A673 (cell line): Measurements from ENCODE around the gene NPHP4. TPM values are rescaled to one million over a fixed set of nuclear protein-coding genes. Genes with fewer than 3 reads are reported as not detected.

Experiments
- BruUV-seq: library from RNA; stranded (reverse); fragments of 400-500 nt; replicated peaks from 2 replicates; lab custom pipeline; 2021; lab: Mats Ljungman, UMichigan
- CTCF ChIA-PET: fragments of 300-600 bp; sonication (Branson Sonifier 250); formaldehyde crosslinking; loops from one replicate; lab custom pipeline; 2022; ENCODE audit warnings: antibody characterized with exemption; lab: Charles Lee
- POLR2A ChIA-PET: fragments of 300-600 bp; sonication (Branson Sonifier 250); formaldehyde crosslinking; loops from one replicate; lab custom pipeline; 2022; ENCODE audit warnings: antibody characterized with exemption; ENCODE audit not compliant: low non-redundant PET; lab: Charles Lee
- DNase-seq: peaks from one replicate; pipeline ENCODE4 v3.0.0-alpha.2; 2015; ENCODE audit warnings: low spot score
- H3K27ac ChIP-seq: fragments of 200-600 bp; sonication (generic); 2 replicates; pipeline ENCODE4 v1.5.1; 2016; ENCODE audit warnings: mixed run types, low read depth, mild to moderate bottlenecking, mixed read lengths, antibody characterized with exemption, low read length; ENCODE audit not compliant: poor library complexity, severe bottlenecking
- H3K27me3 ChIP-seq: fragments of 200-600 bp; sonication (generic); replicated peaks from 2 replicates; pipeline ENCODE4 v1.6.1; 2017; ENCODE audit warnings: mixed run types, low read depth, mild to moderate bottlenecking, mixed read lengths, antibody characterized with exemption, low read length; ENCODE audit not compliant: insufficient read depth, poor library complexity
- H3K36me3 ChIP-seq: fragments of 200-600 bp; sonication (generic); 2 replicates; pipeline ENCODE4 v1.6.1; 2016; ENCODE audit warnings: mixed run types, mild to moderate bottlenecking, mixed read lengths, antibody characterized with exemption, low read length; ENCODE audit not compliant: insufficient read depth, poor library complexity, severe bottlenecking
- H3K4me1 ChIP-seq: fragments of 200-600 bp; sonication (generic); 2 replicates; pipeline ENCODE4 v1.6.1; 2017; ENCODE audit warnings: mixed run types, mild to moderate bottlenecking, mixed read lengths, antibody characterized with exemption, low read length; ENCODE audit not compliant: insufficient read depth, poor library complexity, severe bottlenecking
- H3K4me3 ChIP-seq: fragments of 200-600 bp; sonication (generic); 2 replicates; pipeline ENCODE4 v1.5.1; 2016; ENCODE audit warnings: low read depth, mixed run types, mild to moderate bottlenecking, mixed read lengths, low read length; ENCODE audit not compliant: poor library complexity, severe bottlenecking
- H3K9me3 ChIP-seq: fragments of 200-600 bp; sonication (generic); 2 replicates; pipeline ENCODE4 v1.6.1; 2016; ENCODE audit warnings: mixed run types, low read depth, mild to moderate bottlenecking, mixed read lengths, antibody characterized with exemption, low read length; ENCODE audit not compliant: poor library complexity, severe bottlenecking
- CTCF ChIP-seq: fragments of 300-800, 200-600 bp; sonication (generic); conservative IDR thresholded peaks from 2 replicates; pipeline ENCODE4 v1.5.1; 2017; ENCODE audit warnings: low read depth, mild to moderate bottlenecking, antibody characterized with exemption, low read length, moderate library complexity, mixed read lengths
- EZH2 ChIP-seq: fragments of 200-600 bp; sonication (generic); IDR thresholded peaks from 2 replicates; pipeline ENCODE4 v1.6.1; 2017; ENCODE audit warnings: borderline replicate concordance, low read depth, mild to moderate bottlenecking, mixed read lengths, antibody characterized with exemption, low read length; ENCODE audit not compliant: poor library complexity, severe bottlenecking
- intact Hi-C: fragments of 100-400 bp; cut with micrococcal nuclease; formaldehyde crosslinking; loops from one replicate; pipeline ENCODE4 v1.10.0; 2022; ENCODE audit not compliant: unreplicated experiment
- total RNA-seq: library from RNA; stranded (reverse); gene quantifications from 2 replicates; pipeline ENCODE4 v1.2.3, GENCODE V29; 2021

The NPHP4 gene
- total RNA-seq, 1 experiment from 2014 or later = 27.6 TPM

- H3K27me3 ChIP-seq = no peaks in the 10 kb centered on the region
- no peak for TF ChIP-seq EZH2
- TF ChIP-seq CTCF = no peak
- intact Hi-C loops = no loop called here
- no peaks in the 10 kb centered on the region for H3K36me3 ChIP-seq
- DNase-seq = no peak
- H3K4me1 ChIP-seq = no peaks in the 10 kb centered on the region
- no TSS peak for BruUV-seq
- no peaks in the 10 kb centered on the region for H3K9me3 ChIP-seq
- H3K27ac ChIP-seq = no peak overlapping the region
- CTCF ChIA-PET = no interaction called here
- POLR2A ChIA-PET = no interaction called here
- no peak overlapping the region for H3K4me3 ChIP-seq
Observed at GRCh38 chr1:5939271-5940170, 52.7 kb downstream of the NPHP4 start.

GRCh38 chr1:5938101-5938646, 54.1 kb downstream of the NPHP4 start:
- H3K36me3 ChIP-seq = peaks cover 1% of the 10 kb centered on the region
- ChIA-PET CTCF (interaction anchor here (0.6 kb wide), 1 partner anchor 267 kb away, joined by 3 read pairs; no protein-coding TSS in a partner anchor), POLR2A (no interaction called here)
- no peak for DNase-seq
- H3K4me1 ChIP-seq = peaks cover 8% of the 10 kb centered on the region
- H3K27me3 ChIP-seq = no peaks in the 10 kb centered on the region
- no peak overlapping the region for H3K4me3 ChIP-seq
- BruUV-seq = no TSS peak
- TF ChIP-seq EZH2 (no peak), CTCF (no peak)
- no peak overlapping the region for H3K27ac ChIP-seq
- intact Hi-C loops = no loop called here
- no peaks in the 10 kb centered on the region for H3K9me3 ChIP-seq

GRCh38 chr1:5937373-5937857, 54.8 kb downstream of the NPHP4 start:
- Histone ChIP-seq H3K9me3 (no peaks in the 10 kb centered on the region), H3K36me3 (peaks cover 9% of the 10 kb centered on the region), H3K27me3 (no peaks in the 10 kb centered on the region), H3K4me1 (peaks cover 8% of the 10 kb centered on the region), H3K27ac (no peak overlapping the region), H3K4me3 (no peak overlapping the region)
- POLR2A ChIA-PET = no interaction called here
- TF ChIP-seq CTCF (no peak), EZH2 (no peak)
- no peak for DNase-seq
- intact Hi-C loops = no loop called here
- CTCF ChIA-PET = no interaction called here
- BruUV-seq = no TSS peak
